CD4-positive, alpha-beta T cell (primary cell): Measurements from ENCODE around the gene STX1A. TPM values are rescaled to one million over a fixed set of nuclear protein-coding genes. Genes with fewer than 3 reads are reported as not detected.
A peak's percentile ranks its signal among the peaks of the same experiment; 100 is the strongest.

ENCODE experiments used
- ATAC-seq: fragments of 200-7000 bp; cut with Tn5 transposase; one replicate; pipeline ENCODE4 v1.10.0; 2022; ENCODE audit warnings: mild to moderate bottlenecking; ENCODE audit not compliant: poor library complexity
- CTCF ChIA-PET: fragments of 350-600 bp; sonication (Branson Sonifier 250); formaldehyde crosslinking; loops from one replicate; lab custom pipeline; 2021; ENCODE audit warnings: antibody characterized with exemption, inconsistent platforms; lab: Charles Lee
- POLR2A ChIA-PET: fragments of 350-600 bp; sonication (Branson Sonifier 250); formaldehyde crosslinking; loops from one replicate; lab custom pipeline; 2021; ENCODE audit warnings: antibody characterized with exemption, inconsistent platforms; lab: Charles Lee
- DNase-seq, 14 experiments: peaks; one replicate each; pipeline ENCODE4 v3.0.0-alpha.2; 2013 to 2020; ENCODE audit warnings: mixed read lengths in 2 of 14
- H3K27ac ChIP-seq, 2 donors: one replicate each; pipeline versions ENCODE4 v1.5.1 to v1.7.0; 2013; ENCODE audit warnings: low read length in 2 of 2, low read depth in 1 of 2, mild to moderate bottlenecking in 1 of 2
- H3K27me3 ChIP-seq, 2 experiments: 1 replicate in 1 of 2; 2 replicates in 1 of 2; pipeline versions ENCODE4 v1.6.1 to v1.7.0; 2013; ENCODE audit warnings: low read length in 2 of 2, control low read depth in 1 of 2, mild to moderate bottlenecking in 1 of 2, moderate library complexity in 1 of 2; ENCODE audit not compliant: insufficient read depth in 2 of 2, control insufficient read depth in 1 of 2
- H3K36me3 ChIP-seq: one replicate; pipeline ENCODE4 v1.6.1; 2013; ENCODE audit warnings: low read length, control low read depth; ENCODE audit not compliant: insufficient read depth
- H3K4me1 ChIP-seq: one replicate; pipeline ENCODE4 v1.6.1; 2013; ENCODE audit warnings: low read length, control low read depth; ENCODE audit not compliant: insufficient read depth
- H3K4me3 ChIP-seq: one replicate; pipeline ENCODE4 v1.5.1; 2013; ENCODE audit warnings: mild to moderate bottlenecking, low read length, moderate library complexity
- H3K9me3 ChIP-seq, 2 experiments: 1 replicate in 1 of 2; 2 replicates in 1 of 2; pipeline versions ENCODE4 v1.6.1 to v1.7.0; 2013; ENCODE audit warnings: low read length in 2 of 2, mild to moderate bottlenecking in 2 of 2, control low read depth in 1 of 2, moderate library complexity in 1 of 2; ENCODE audit not compliant: control insufficient read depth in 1 of 2, insufficient read depth in 1 of 2
- H3K27ac Mint-ChIP-seq: one replicate; pipeline ENCODE4 v1.8.0; 2020; ENCODE audit warnings: mixed read lengths
- H3K27me3 Mint-ChIP-seq: one replicate; pipeline ENCODE4 v1.8.0; 2021; ENCODE audit warnings: mixed read lengths
- H3K36me3 Mint-ChIP-seq: one replicate; pipeline ENCODE4 v1.8.0; 2021; ENCODE audit warnings: low read depth, mixed read lengths
- H3K4me1 Mint-ChIP-seq: one replicate; pipeline ENCODE4 v1.8.0; 2021; ENCODE audit warnings: low read depth, mixed read lengths
- H3K4me3 Mint-ChIP-seq: one replicate; pipeline ENCODE4 v1.8.0; 2020; ENCODE audit warnings: mild to moderate bottlenecking, mixed read lengths
- H3K9me3 Mint-ChIP-seq: one replicate; pipeline ENCODE4 v1.8.0; 2020; ENCODE audit warnings: mixed read lengths
- CTCF ChIP-seq: fragments of 200-600 bp; IDR thresholded peaks from one replicate; pipeline ENCODE4 v1.8.0; 2022; ENCODE audit warnings: antibody characterized with exemption, mild to moderate bottlenecking
- intact Hi-C, 2 experiments: fragments of 100-400 bp; cut with DNase I in 1 of 2; cut with micrococcal nuclease in 1 of 2; formaldehyde crosslinking; loops; one replicate each; pipeline versions ENCODE4 v1.15.1 to v1.9.0; 2023 to 2025; cut with DNase I, micrococcal nuclease
- total RNA-seq, 174 experiments: library from RNA in 2 of 174; stranded (reverse) in 2 of 174; gene quantifications; one replicate each; pipeline ENCODE4 v1.2.3 and lab custom pipeline; 2021 to 2026

The STX1A gene
- total RNA-seq, 2 experiments from 2014 or later, result 15.5 to 20.7 TPM

DNA sequence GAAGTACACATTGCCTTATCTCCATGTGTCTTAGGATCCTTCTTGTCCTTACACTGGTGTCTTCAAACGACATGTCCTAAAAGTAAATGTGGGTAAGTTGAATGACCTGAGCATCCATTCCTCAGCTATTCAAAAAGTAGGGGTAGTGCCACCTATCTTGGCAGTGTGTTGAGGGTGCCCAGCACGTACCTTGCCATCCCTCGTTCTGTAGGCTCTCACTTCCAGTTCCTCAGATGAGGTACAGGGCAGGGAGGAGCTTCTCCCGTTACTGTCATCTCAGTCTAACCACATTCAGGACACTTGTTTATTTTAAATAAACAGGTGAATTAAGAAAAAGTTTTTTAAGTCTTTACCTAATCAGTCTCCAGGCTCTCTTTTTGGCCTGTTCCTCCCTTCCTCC lies 23.1 kb downstream of the STX1A start:
- H3K27me3 Mint-ChIP-seq, result no peaks in the 10 kb centered on the region

DNA sequence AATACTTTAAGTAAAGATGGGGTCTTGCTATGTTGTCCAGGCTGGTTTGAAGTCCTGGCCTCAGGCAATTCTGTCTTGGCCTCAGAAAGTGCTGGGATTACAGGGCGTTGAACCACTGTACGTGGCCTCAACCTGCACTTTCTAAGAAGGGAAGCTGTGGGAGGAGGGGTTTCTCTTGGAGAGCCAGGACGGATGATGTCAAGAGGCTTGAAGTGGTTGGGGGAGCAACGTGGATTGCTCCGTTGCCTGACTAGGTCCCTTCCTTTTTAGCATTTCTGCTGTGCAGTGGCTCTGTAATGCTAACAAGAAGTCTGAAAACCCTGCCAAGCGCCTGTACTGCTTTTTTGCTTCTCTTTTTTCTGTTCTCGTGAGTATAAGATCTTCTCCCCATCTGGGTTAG lies 28.8 kb downstream of the STX1A start:
- DNase-seq (no peak), ATAC-seq (no peak)
- no peaks in the 10 kb centered on the region for H3K4me1 ChIP-seq
- intact Hi-C loops, result no loop called here
- CTCF ChIA-PET, result no interaction called here
- no peaks in the 10 kb centered on the region for H3K27me3 ChIP-seq
- H3K36me3 ChIP-seq, result peaks cover 88% of the 10 kb centered on the region
- Mint-ChIP-seq H3K27ac (no peak overlapping the region), H3K9me3 (no peaks in the 10 kb centered on the region), H3K4me1 (peaks cover 13% of the 10 kb centered on the region), H3K27me3 (no peaks in the 10 kb centered on the region), H3K36me3 (peaks cover 83% of the 10 kb centered on the region), H3K4me3 (no peak overlapping the region)
- no peaks in the 10 kb centered on the region for H3K9me3 ChIP-seq
- POLR2A ChIA-PET, result no interaction called here
- H3K27ac ChIP-seq, result no peak overlapping the region
- no peak for TF ChIP-seq CTCF
- H3K4me3 ChIP-seq, result no peak overlapping the region

More for the DNA sequence above, 23.1 kb downstream of the STX1A start:
- Mint-ChIP-seq H3K27ac (no peak overlapping the region), H3K9me3 (no peaks in the 10 kb centered on the region), H3K36me3 (peaks cover 71% of the 10 kb centered on the region), H3K4me1 (peaks cover 4% of the 10 kb centered on the region), H3K4me3 (no peak overlapping the region)
- Histone ChIP-seq H3K36me3 (peaks cover 82% of the 10 kb centered on the region), H3K4me3 (no peak overlapping the region), H3K27me3 (no peaks in the 10 kb centered on the region), H3K9me3 (no peaks in the 10 kb centered on the region), H3K27ac (no peak overlapping the region), H3K4me1 (no peaks in the 10 kb centered on the region)
- ATAC-seq (no peak), DNase-seq (no peak)
- TF ChIP-seq CTCF, result no peak
- ChIA-PET CTCF (no interaction called here), POLR2A (interaction anchor here (1.6 kb wide), 1 partner anchor 10 kb away, joined by 4 read pairs; no protein-coding TSS in a partner anchor)
- intact Hi-C loops, result no loop called here

GRCh38 chr7:73688288-73688687 lies 31.2 kb downstream of the STX1A start:
- ATAC-seq, result no peak
- ChIA-PET CTCF (no interaction called here), POLR2A (no interaction called here)
- no peak for DNase-seq
- Histone ChIP-seq H3K4me3 (no peak overlapping the region), H3K36me3 (peaks cover 67% of the 10 kb centered on the region), H3K4me1 (peaks cover 17% of the 10 kb centered on the region), H3K27ac (no peak overlapping the region), H3K27me3 (no peaks in the 10 kb centered on the region), H3K9me3 (no peaks in the 10 kb centered on the region)
- H3K27ac Mint-ChIP-seq, result no peak overlapping the region
- TF ChIP-seq CTCF, result no peak
- H3K9me3 Mint-ChIP-seq, result no peaks in the 10 kb centered on the region
- H3K36me3 Mint-ChIP-seq, result peaks cover 74% of the 10 kb centered on the region
- peaks cover 20% of the 10 kb centered on the region for H3K4me1 Mint-ChIP-seq
- peak overlapping the region; percentile 48 for H3K4me3 Mint-ChIP-seq
- intact Hi-C loops, result no loop called here
- H3K27me3 Mint-ChIP-seq, result no peaks in the 10 kb centered on the region
